RPMI7951 (cell line): Measurements from ENCODE around the gene PTPN2. TPM values are rescaled to one million over a fixed set of nuclear protein-coding genes. Genes with fewer than 3 reads are reported as not detected.

Experiments used
- DNase-seq: peaks from one replicate; pipeline ENCODE4 v3.0.0-alpha.2; 2012; ENCODE audit warnings: low read depth
- total RNA-seq: library from RNA; depleted of rRNA; stranded (reverse); fragments of >200 nt; shearing (Covaris generic); gene quantifications from 2 replicates; pipeline ENCODE4 v1.2.3, GENCODE V29; 2014; rRNA removed

PTPN2 gene
- total RNA-seq, 1 experiment from 2014 or later = 19.9 TPM

DNA sequence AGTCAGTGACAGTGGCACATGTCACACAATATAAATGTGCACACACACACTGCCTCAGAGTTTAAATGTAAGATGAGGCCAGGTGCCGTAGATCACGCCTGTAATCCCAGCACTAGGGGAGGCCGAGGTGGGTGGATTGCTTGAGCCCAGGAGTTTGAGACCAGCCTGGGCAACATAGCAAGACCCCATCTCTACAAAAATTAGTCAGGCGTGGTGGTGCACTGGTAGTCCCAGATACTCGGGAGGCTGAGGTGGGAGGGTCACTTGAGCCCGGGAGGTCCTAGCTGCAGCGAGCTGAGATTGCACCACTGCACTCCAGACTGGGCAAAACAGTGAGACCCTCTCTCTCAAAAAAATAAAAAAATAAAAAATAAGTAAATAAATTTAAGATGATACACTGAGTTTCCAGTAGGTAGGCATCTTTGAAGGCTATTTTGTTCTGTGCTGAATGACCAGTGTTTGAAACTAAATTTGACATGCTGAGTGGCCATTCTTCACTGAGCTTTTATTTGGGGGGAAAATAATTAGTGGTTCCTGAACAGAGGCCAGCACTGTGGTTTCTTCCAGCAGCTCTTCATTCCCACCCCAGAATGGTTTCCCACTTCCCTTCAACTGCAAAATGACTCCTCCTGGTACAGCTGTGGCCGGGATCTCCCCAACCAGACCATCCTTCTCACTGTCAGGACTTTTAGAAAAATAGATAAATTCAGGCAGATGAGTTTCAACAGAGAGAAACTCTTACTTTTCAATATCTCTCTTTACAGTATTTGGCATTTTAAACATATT lies 136.3 kb downstream of the PTPN2 start:
- DNase-seq = peak; percentile 52

DNA sequence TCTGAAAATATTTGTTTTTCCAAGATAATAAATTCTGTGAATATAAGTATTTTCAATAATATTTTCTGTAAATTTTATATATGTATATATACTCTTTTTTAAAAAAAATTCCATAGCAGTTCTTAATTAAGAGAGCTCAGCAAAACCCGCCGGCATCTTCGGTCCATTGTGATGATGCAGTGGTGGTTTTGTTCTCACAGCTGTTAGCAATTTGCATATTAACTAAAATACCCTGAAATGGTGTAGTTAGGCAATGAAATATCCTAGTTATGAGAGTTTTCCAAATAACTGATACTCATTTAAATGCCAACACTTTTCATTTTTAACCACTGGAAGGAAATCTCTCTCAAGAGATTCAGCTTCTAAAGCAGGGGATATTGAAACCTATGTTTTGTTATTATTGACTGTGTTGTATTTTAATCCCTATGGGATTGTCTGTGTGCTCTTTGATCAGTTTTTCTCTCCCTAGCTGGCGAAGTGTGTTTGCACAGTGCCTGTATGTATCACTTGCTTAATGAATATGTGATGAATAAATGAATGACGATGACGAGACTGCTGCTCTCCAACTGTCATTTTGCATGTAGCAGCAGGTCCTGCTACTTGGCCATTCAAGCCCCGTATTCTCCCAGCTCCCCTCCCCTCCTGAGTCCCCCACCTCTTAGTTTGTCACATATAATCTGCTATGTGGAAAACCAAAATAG lies 138.8 kb downstream of the PTPN2 start:
- DNase-seq = no peak

DNA sequence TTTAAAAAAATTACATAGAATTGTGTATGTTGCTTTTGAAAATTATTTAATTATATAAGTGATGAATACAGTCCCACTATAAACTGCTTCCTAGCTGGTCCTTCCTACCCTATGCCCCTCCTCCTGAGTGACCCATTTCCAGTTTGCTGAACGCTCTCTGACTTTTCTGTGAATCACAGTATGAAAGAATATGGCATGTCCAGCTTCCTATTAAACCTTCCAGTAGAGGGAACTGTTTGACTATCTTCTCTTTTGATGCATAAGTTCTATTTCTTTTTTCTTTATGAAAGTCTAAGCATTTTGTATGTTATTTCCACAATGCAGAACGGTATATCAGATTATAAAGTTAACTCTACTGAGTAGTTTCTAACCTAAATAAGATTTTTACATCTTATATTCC lies 139.9 kb downstream of the PTPN2 start:
- DNase-seq = peak; percentile 65

DNA sequence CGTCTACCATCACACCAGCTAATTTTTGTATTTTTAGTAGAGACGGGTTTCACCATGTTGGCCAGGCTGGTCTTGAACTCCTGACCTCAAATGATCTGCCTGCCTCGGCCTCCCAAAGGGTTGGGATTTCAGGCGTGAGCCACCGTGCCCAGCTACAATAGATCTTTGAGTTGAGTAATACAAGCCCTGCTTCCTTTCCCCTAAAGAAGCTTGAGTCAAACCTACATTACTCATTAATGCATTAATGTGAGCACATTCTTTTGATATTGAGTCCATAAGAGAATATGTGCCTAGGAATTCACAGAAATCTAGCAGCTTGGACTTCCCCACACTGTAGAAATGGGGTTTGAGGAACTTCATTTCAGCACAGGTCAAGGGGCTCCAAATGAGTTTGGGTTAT lies 141.6 kb downstream of the PTPN2 start:
- peak; percentile 26 for DNase-seq

Other genes with a start within 250 kb of the PTPN2 start
- 12.2 and 15.7 TPM in 2 replicates for gene SPIRE1, start 226.1 kb downstream of the PTPN2 start, total RNA-seq
- 10.7 and 14.7 TPM in 2 replicates for gene CEP76, start 181.5 kb downstream of the PTPN2 start, total RNA-seq
- 168 and 188 TPM in 2 replicates for gene PSMG2, start 181.2 kb downstream of the PTPN2 start, total RNA-seq
- 22.0 and 27.8 TPM in 2 replicates for gene SEH1L, start 63.8 kb upstream of the PTPN2 start, total RNA-seq
- gene CEP192, start 107.1 kb upstream of the PTPN2 start, total RNA-seq = 28.1 and 32.2 TPM in 2 replicates